Pancreas (tissue), 10 donors: ENCODE data around the gene ACOX1. TPM values are rescaled to one million over a fixed set of nuclear protein-coding genes. Genes with fewer than 3 reads are reported as not detected.

Source experiments
- ATAC-seq, 4 donors: fragments of 200-7000 bp; cut with Tn5 transposase; one replicate each; pipeline versions ENCODE4 v1.8.0 to v1.9.1; 2020; ENCODE audit warnings: mild to moderate bottlenecking in 4 of 4, moderate library complexity in 4 of 4
- DNase-seq, 6 donors: peaks; one replicate each; pipeline ENCODE4 v3.0.0-alpha.2; 2020
- FAIRE-seq: peaks from 2 replicates; lab custom pipeline; 2012; peaks lifted over from hg19 to GRCh38; lab: Jason Lieb, UNC
- H3K27ac ChIP-seq, 4 donors: fragments of 200-600 bp; sonication (generic); 1 replicate in 3 of 4; 2 replicates in 1 of 4; pipeline versions ENCODE4 v1.5.0 to v1.8.0; 2020
- H3K27me3 ChIP-seq, 4 donors: fragments of 200-600 bp; one replicate each; pipeline ENCODE4 v1.8.0; 2021
- H3K36me3 ChIP-seq, 3 donors: fragments of 200-600 bp; sonication (generic) in 1 of 3; one replicate each; pipeline versions ENCODE4 v1.5.0 to v1.8.0; 2020 to 2021
- H3K4me1 ChIP-seq, 3 donors: fragments of 200-600 bp; one replicate each; pipeline ENCODE4 v1.8.0; 2021
- H3K4me3 ChIP-seq, 4 donors: fragments of 200-600 bp; sonication (generic) in 2 of 4; one replicate each; pipeline versions ENCODE4 v1.5.0 to v1.8.0; 2020 to 2021
- H3K9me3 ChIP-seq, 4 donors: fragments of 200-600 bp; one replicate each; pipeline ENCODE4 v1.8.0; 2021
- WGBS, 2 donors: extraction: QIAGEN DNeasy Blood & Tissue Kit; methylation state at CpG; one replicate each; pipeline ENCODE4 v1.1.7; 2013; 5-methylcytosine and 5-hydroxymethylcytosine counted together
- intact Hi-C, 3 donors: fragments of 100-400 bp; cut with DNase I; formaldehyde crosslinking; loops; one replicate each; pipeline versions ENCODE4 v1.11.1 to v1.14.2; 2022
- polyA plus RNA-seq, 2 donors: library from polyadenylated mRNA; stranded (reverse); fragments of 200-250 nt; gene quantifications; one replicate each; pipeline ENCODE4 v1.2.3, GENCODE V29; 2013
- total RNA-seq, 6 donors: library from RNA; stranded (reverse); fragmentation: NEBNext Ultra II Directional in 4 of 6; extraction: Animal tissue kit (Norgen Biotek cat#: 25700) in 4 of 6; gene quantifications; one replicate each; pipeline versions ENCODE4 v1.2.1 to v1.2.4, GENCODE V29; 2021 to 2023
- TF ChIP-seq, protein P1 (sequence below), 4 donors: fragments of 200-600 bp; sonication (generic) in 3 of 4; IDR thresholded peaks; one replicate each; pipeline versions ENCODE4 v1.5.0 to v1.8.0; 2021; ENCODE audit warnings: antibody characterized with exemption in 4 of 4
- donor health status: healthy with polysubstance abuse.
- donor health status: DM: no; HTN: no; CAD: no; lungs with moderate emphysema.
- donor health status: DM: no; HTN: no; CAD: no.
- donor health status: control.
- donor health status: control.
- donor health status: Bipolar disorder and iron deficiency.
- donor health status: DM: yes; HTN: yes; CAD: no.
- donor health status: DM: no; HTN: no; CAD: no.
- donor health status: DM: no; HTN: no; CAD: no.
- donor health status: DM: yes; HTN: yes; CAD: no.

Gene ACOX1
- total and polyA plus RNA-seq, 8 donors = 16.3 to 74.2 (median 57.5) TPM

- intact Hi-C loops = no loop called here
- Histone ChIP-seq H3K27me3 (no peaks in the 10 kb centered on the region), H3K27ac (no peak overlapping the region), H3K4me1 (peaks cover 4 to 10% (median 6%) of the 10 kb centered on the region in 3 donors), H3K9me3 (no peaks in the 10 kb centered on the region), H3K36me3 (no peaks in the 10 kb centered on the region), H3K4me3 (no peak overlapping the region)
- ATAC-seq = no peak
- FAIRE-seq = no peak
- WGBS, 2 donors = 83 to 91% methylated on average over 13 of the region's 13 CpGs
- TF ChIP-seq, protein P1, sequence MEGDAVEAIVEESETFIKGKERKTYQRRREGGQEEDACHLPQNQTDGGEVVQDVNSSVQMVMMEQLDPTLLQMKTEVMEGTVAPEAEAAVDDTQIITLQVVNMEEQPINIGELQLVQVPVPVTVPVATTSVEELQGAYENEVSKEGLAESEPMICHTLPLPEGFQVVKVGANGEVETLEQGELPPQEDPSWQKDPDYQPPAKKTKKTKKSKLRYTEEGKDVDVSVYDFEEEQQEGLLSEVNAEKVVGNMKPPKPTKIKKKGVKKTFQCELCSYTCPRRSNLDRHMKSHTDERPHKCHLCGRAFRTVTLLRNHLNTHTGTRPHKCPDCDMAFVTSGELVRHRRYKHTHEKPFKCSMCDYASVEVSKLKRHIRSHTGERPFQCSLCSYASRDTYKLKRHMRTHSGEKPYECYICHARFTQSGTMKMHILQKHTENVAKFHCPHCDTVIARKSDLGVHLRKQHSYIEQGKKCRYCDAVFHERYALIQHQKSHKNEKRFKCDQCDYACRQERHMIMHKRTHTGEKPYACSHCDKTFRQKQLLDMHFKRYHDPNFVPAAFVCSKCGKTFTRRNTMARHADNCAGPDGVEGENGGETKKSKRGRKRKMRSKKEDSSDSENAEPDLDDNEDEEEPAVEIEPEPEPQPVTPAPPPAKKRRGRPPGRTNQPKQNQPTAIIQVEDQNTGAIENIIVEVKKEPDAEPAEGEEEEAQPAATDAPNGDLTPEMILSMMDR (IDR thresholded peaks at IDR 0.05) = no peak
- DNase-seq = peak in 1 of 6 donors; percentile 28
These were observed 41.3 kb downstream of the ACOX1 start for GRCh38 chr17:75937652-75938051.

- DNase-seq (no peak), FAIRE-seq (no peak), ATAC-seq (no peak)
- Histone ChIP-seq H3K4me1 (no peaks in the 10 kb centered on the region), H3K27me3 (no peaks in the 10 kb centered on the region), H3K4me3 (no peak overlapping the region), H3K27ac (no peak overlapping the region), H3K36me3 (no peaks in the 10 kb centered on the region), H3K9me3 (no peaks in the 10 kb centered on the region)
- 85 to 89% methylated on average over 4 of the region's 4 CpGs for WGBS, 2 donors
- intact Hi-C loops = no loop called here
- TF ChIP-seq, protein P1 (IDR thresholded peaks at IDR 0.05) = no peak
These were observed 45.2 kb downstream of the ACOX1 start for GRCh38 chr17:75933808-75934207.

GRCh38 chr17:75932852-75933251 is 46.1 kb downstream of the ACOX1 start:
- ATAC-seq (no peak), FAIRE-seq (no peak), DNase-seq (no peak)
- no peaks in the 10 kb centered on the region for H3K9me3 ChIP-seq
- no peaks in the 10 kb centered on the region for H3K36me3 ChIP-seq
- no peaks in the 10 kb centered on the region for H3K4me1 ChIP-seq
- 87 to 89% methylated on average over 5 of the region's 5 CpGs for WGBS, 2 donors
- H3K27me3 ChIP-seq = no peaks in the 10 kb centered on the region
- intact Hi-C loops = no loop called here
- no peak overlapping the region for H3K4me3 ChIP-seq
- no peak overlapping the region for H3K27ac ChIP-seq
- TF ChIP-seq, protein P1 (IDR thresholded peaks at IDR 0.05) = no peak

- H3K27me3 ChIP-seq = no peaks in the 10 kb centered on the region
- TF ChIP-seq, protein P1 (IDR thresholded peaks at IDR 0.05) = no peak
- H3K27ac ChIP-seq = no peak overlapping the region
- H3K4me1 ChIP-seq = no peaks in the 10 kb centered on the region
- ATAC-seq (no peak), FAIRE-seq (no peak), DNase-seq (peak in 1 of 6 donors; percentile 15)
- intact Hi-C loops = no loop called here
- H3K4me3 ChIP-seq = no peak overlapping the region
- no peaks in the 10 kb centered on the region for H3K36me3 ChIP-seq
- no peaks in the 10 kb centered on the region for H3K9me3 ChIP-seq
- WGBS, 2 donors = 83 to 88% methylated on average over 4 of the region's 4 CpGs
These were observed 47.9 kb downstream of the ACOX1 start for GRCh38 chr17:75931062-75931461.

DNA sequence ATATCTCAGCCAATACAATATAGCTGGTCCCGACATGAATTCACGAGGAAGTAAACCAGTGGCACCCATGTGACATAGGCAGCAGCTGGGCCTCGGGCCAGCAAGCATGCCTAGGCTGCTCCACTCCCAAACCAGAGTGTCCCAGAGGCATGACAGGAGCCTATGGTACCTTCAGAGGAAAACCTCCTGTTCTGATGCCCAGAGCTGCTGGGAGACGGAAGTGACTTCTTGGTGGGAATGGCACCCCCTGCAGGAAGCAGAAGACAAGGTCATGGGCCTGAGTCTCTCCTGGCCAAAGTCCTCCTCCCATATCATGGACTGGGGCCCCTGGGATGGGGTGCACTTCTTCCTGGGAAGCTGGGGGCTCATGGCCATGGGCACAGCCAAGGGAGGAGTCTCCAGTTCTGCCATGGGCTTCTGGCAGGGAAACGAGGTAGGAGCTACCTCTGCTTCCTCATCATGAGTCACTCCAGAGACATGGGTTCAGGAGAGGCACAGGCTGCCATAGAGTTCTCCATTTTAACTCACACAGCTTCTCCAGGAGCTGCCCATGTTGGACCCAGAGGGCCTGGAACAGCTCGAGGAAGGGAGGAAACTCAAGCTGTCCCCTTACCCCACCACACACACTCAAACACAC is 51.6 kb downstream of the ACOX1 start:
- H3K36me3 ChIP-seq = no peaks in the 10 kb centered on the region
- no peak overlapping the region for H3K27ac ChIP-seq
- WGBS, 2 donors = 65 to 71% methylated on average over 6 of the region's 6 CpGs
- DNase-seq = peak in 1 of 6 donors; percentile 22
- no peaks in the 10 kb centered on the region for H3K4me1 ChIP-seq
- no peak for FAIRE-seq
- TF ChIP-seq, protein P1 (IDR thresholded peaks at IDR 0.05) = peak in 1 of 4 donors; percentile 12
- no peaks in the 10 kb centered on the region for H3K27me3 ChIP-seq
- H3K4me3 ChIP-seq = no peak overlapping the region
- intact Hi-C loops = no loop called here
- no peaks in the 10 kb centered on the region for H3K9me3 ChIP-seq
- peak in 3 of 4 donors; percentile 57 to 74 (median 57) for ATAC-seq
